A673 (cell line): ENCODE results near the gene SIRPD. TPM values are rescaled to one million over a fixed set of nuclear protein-coding genes. Genes with fewer than 3 reads are reported as not detected.

Experiments used
- BruUV-seq: library from RNA; stranded (reverse); fragments of 400-500 nt; replicated peaks from 2 replicates; lab custom pipeline; 2021; lab: Mats Ljungman, UMichigan
- CTCF ChIA-PET: fragments of 300-600 bp; sonication (Branson Sonifier 250); formaldehyde crosslinking; loops from one replicate; lab custom pipeline; 2022; ENCODE audit warnings: antibody characterized with exemption; lab: Charles Lee
- POLR2A ChIA-PET: fragments of 300-600 bp; sonication (Branson Sonifier 250); formaldehyde crosslinking; loops from one replicate; lab custom pipeline; 2022; ENCODE audit warnings: antibody characterized with exemption; ENCODE audit not compliant: low non-redundant PET; lab: Charles Lee
- DNase-seq: peaks from one replicate; pipeline ENCODE4 v3.0.0-alpha.2; 2015; ENCODE audit warnings: low spot score
- H3K27ac ChIP-seq: fragments of 200-600 bp; sonication (generic); 2 replicates; pipeline ENCODE4 v1.5.1; 2016; ENCODE audit warnings: mixed run types, low read depth, mild to moderate bottlenecking, mixed read lengths, antibody characterized with exemption, low read length; ENCODE audit not compliant: poor library complexity, severe bottlenecking
- H3K27me3 ChIP-seq: fragments of 200-600 bp; sonication (generic); replicated peaks from 2 replicates; pipeline ENCODE4 v1.6.1; 2017; ENCODE audit warnings: mixed run types, low read depth, mild to moderate bottlenecking, mixed read lengths, antibody characterized with exemption, low read length; ENCODE audit not compliant: insufficient read depth, poor library complexity
- H3K36me3 ChIP-seq: fragments of 200-600 bp; sonication (generic); 2 replicates; pipeline ENCODE4 v1.6.1; 2016; ENCODE audit warnings: mixed run types, mild to moderate bottlenecking, mixed read lengths, antibody characterized with exemption, low read length; ENCODE audit not compliant: insufficient read depth, poor library complexity, severe bottlenecking
- H3K4me1 ChIP-seq: fragments of 200-600 bp; sonication (generic); 2 replicates; pipeline ENCODE4 v1.6.1; 2017; ENCODE audit warnings: mixed run types, mild to moderate bottlenecking, mixed read lengths, antibody characterized with exemption, low read length; ENCODE audit not compliant: insufficient read depth, poor library complexity, severe bottlenecking
- H3K4me3 ChIP-seq: fragments of 200-600 bp; sonication (generic); 2 replicates; pipeline ENCODE4 v1.5.1; 2016; ENCODE audit warnings: low read depth, mixed run types, mild to moderate bottlenecking, mixed read lengths, low read length; ENCODE audit not compliant: poor library complexity, severe bottlenecking
- H3K9me3 ChIP-seq: fragments of 200-600 bp; sonication (generic); 2 replicates; pipeline ENCODE4 v1.6.1; 2016; ENCODE audit warnings: mixed run types, low read depth, mild to moderate bottlenecking, mixed read lengths, antibody characterized with exemption, low read length; ENCODE audit not compliant: poor library complexity, severe bottlenecking
- CTCF ChIP-seq: fragments of 300-800, 200-600 bp; sonication (generic); conservative IDR thresholded peaks from 2 replicates; pipeline ENCODE4 v1.5.1; 2017; ENCODE audit warnings: low read depth, mild to moderate bottlenecking, antibody characterized with exemption, low read length, moderate library complexity, mixed read lengths
- EZH2 ChIP-seq: fragments of 200-600 bp; sonication (generic); IDR thresholded peaks from 2 replicates; pipeline ENCODE4 v1.6.1; 2017; ENCODE audit warnings: borderline replicate concordance, low read depth, mild to moderate bottlenecking, mixed read lengths, antibody characterized with exemption, low read length; ENCODE audit not compliant: poor library complexity, severe bottlenecking
- intact Hi-C: fragments of 100-400 bp; cut with micrococcal nuclease; formaldehyde crosslinking; loops from one replicate; pipeline ENCODE4 v1.10.0; 2022; ENCODE audit not compliant: unreplicated experiment
- total RNA-seq: library from RNA; stranded (reverse); gene quantifications from 2 replicates; pipeline ENCODE4 v1.2.3, GENCODE V29; 2021

The SIRPD gene
- total RNA-seq, 1 experiment from 2014 or later = not detected

DNA sequence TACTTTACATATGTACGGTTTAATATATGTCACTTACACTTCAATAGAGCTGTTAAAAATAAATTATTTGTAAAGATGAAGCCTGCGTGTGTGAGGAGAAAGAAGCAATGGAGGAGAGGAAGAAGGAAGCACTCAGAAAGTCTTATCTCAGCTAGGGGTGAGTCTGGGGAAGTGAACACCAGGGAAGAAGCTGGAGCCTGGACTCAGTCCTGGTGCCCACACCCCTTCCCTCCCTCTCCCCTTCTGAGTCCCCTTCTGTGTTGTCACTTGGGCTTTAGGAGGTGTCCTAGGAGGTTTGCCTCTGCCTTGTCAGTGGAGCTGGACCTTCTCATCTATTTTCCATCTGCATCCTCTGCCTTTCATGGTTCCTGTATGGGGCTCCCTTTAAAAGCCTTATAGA is 68.2 kb downstream of the SIRPD start:
- intact Hi-C loops = no loop called here
- no TSS peak for BruUV-seq
- TF ChIP-seq EZH2 (no peak), CTCF (no peak)

DNA sequence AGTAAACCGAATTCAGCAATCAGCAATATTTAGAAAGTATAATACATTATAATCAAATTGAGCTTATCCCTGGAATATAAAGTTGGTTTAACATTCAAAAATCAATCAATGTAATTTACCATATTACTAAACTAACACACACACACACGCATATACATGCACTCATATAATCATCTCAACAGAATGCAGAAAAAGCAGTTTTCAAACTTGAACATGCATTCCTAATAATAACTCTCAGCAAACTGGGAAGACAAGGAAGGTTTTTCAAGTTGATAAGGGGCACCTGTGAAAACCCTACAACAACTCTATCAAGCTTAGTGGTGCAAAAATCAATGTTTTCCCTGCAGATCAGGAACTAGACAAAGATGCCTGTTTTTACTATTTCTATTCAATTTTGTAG is 70.9 kb downstream of the SIRPD start:
- no peaks in the 10 kb centered on the region for H3K9me3 ChIP-seq
- peaks cover 19% of the 10 kb centered on the region for H3K4me1 ChIP-seq
- no peaks in the 10 kb centered on the region for H3K36me3 ChIP-seq
- no TSS peak for BruUV-seq
- intact Hi-C loops = no loop called here
- peaks cover 3% of the 10 kb centered on the region for H3K27me3 ChIP-seq
- no peak overlapping the region for H3K27ac ChIP-seq
- H3K4me3 ChIP-seq = no peak overlapping the region
- POLR2A ChIA-PET = no interaction called here
- CTCF ChIA-PET = no interaction called here
- no peak for DNase-seq
- TF ChIP-seq EZH2 (no peak), CTCF (no peak)

More for the DNA sequence above, 68.2 kb downstream of the SIRPD start:
- ChIA-PET POLR2A (no interaction called here), CTCF (no interaction called here)
- peaks cover 43% of the 10 kb centered on the region for H3K4me1 ChIP-seq
- no peak for DNase-seq
- no peak overlapping the region for H3K4me3 ChIP-seq
- no peaks in the 10 kb centered on the region for H3K9me3 ChIP-seq
- no peak overlapping the region for H3K27ac ChIP-seq
- peaks cover 3% of the 10 kb centered on the region for H3K27me3 ChIP-seq
- H3K36me3 ChIP-seq = no peaks in the 10 kb centered on the region

DNA sequence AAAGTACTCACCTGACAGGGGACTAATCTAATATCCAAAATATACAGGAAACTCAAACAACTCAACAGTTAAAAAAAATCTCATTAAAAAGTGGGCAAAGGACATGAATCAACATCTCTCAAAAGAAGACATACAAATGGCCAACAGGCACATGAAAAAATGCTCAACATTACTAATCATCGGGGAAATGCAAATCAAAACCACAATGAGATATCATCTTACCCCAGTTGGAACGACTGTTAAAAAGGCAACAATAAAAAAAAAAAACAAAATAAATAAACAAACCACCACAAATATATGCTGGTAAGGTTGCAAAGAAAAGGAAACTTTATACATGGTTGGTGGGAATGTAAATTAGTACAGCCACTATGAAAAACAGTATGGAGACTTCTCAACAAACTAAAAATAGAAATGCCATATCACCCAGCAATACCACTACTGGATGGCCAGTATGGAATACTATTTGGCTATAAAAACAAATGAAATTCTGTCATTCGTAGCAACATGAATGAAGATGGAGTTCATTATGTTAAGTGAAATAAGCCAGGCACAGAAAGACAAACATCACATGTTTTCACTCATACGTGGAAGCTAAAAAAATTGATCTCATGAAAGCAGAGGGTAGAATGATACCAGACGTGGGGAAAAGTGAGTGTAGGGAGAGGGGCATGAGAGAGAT is 72.9 kb downstream of the SIRPD start:
- peaks cover 1% of the 10 kb centered on the region for H3K4me1 ChIP-seq
- no peak for TF ChIP-seq CTCF
- no peak for TF ChIP-seq EZH2
- intact Hi-C loops = no loop called here
- ChIA-PET POLR2A (no interaction called here), CTCF (no interaction called here)
- no peaks in the 10 kb centered on the region for H3K36me3 ChIP-seq
- no peak overlapping the region for H3K4me3 ChIP-seq
- no peaks in the 10 kb centered on the region for H3K9me3 ChIP-seq
- no TSS peak for BruUV-seq
- no peak overlapping the region for H3K27ac ChIP-seq
- peaks cover 3% of the 10 kb centered on the region for H3K27me3 ChIP-seq
- no peak for DNase-seq

Other genes starting within 250 kb of the SIRPD start
- 3.4 and 3.5 TPM in 2 replicates for gene SDCBP2, start 228.6 kb downstream of the SIRPD start, total RNA-seq
- gene FKBP1A, start 164.7 kb downstream of the SIRPD start, total RNA-seq = 264 and 270 TPM in 2 replicates
- gene NSFL1C, start 90.9 kb downstream of the SIRPD start, total RNA-seq = 148 and 158 TPM in 2 replicates
- gene SIRPB2, start 66.3 kb downstream of the SIRPD start, total RNA-seq = 3.1 and 4.0 TPM in 2 replicates
- not detected in 2 replicates for gene SIRPB1, start 62.3 kb upstream of the SIRPD start, total RNA-seq
- gene SIRPG, start 100.1 kb upstream of the SIRPD start, total RNA-seq = not detected in 2 replicates